NT2/D1 (cell line): ENCODE results near the gene CTSC.

Experiments used
- YY1 ChIP-seq: IDR thresholded peaks from 2 replicates; pipeline ENCODE4 v1.6.1; 2011; ENCODE audit not compliant: insufficient read length, insufficient read depth
- ZNF274 ChIP-seq: IDR thresholded peaks from 2 replicates; pipeline ENCODE4 v1.6.1; 2011; ENCODE audit warnings: mild to moderate bottlenecking, low read depth, low read length

- no peak for TF ChIP-seq YY1
- no peak for TF ChIP-seq ZNF274
Measured at GRCh38 chr11:88379130-88379529, 41.6 kb upstream of the CTSC start.
